Measurements from ENCODE around the gene RAB17.

RAB17 gene

DNA sequence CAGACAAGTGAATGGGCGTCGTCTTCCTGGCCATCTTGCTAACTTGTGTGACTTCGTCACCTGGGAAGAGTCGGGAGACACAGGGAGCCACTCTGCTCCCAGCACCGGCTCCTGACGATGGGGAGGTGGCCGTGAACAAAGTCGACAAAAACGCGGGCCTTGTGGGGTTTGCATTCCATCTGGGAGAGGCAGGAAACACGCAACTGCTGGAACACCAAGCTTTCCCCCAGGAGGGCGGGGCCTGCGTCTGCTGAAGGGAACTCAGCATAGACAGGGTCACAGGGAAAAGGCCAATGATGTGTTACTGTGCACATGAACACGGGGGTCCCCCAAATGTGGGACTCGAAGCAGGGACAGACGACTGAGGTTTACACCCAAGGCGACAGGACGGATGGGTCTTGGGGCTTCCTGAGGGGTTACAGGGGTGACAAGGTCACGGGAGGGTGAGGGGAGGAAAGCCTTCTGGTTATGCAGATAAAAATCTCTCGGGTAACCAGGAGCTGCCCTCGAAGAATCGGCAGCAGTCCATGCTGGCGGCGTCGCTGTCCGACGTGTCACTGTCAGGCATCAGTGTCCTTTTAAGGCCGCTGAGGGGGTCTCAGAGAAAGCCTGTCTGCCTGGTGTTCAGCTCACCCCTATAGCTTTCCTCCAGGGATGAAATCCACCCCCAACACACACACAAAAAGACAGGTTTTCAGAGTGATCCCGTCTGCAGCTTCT, 52.4 kb downstream of the RAB17 start:
- peaks cover 21 to 23% of the 10 kb centered on the region in 2 donors for H3K4me1 ChIP-seq (ENCODE audit: control insufficient read depth in 1 of 2, insufficient read depth in 2 of 2, low read length in 2 of 2)
- no peaks in the 10 kb centered on the region for H3K9me3 ChIP-seq (ENCODE audit: control insufficient read depth in 1 of 2, low read length in 2 of 2)
- H3K4me3 ChIP-seq (ENCODE audit: low read depth in 1 of 2, low read length in 2 of 2), result no peak overlapping the region
- H3K36me3 ChIP-seq (ENCODE audit: control insufficient read depth in 1 of 2, insufficient read depth in 2 of 2, low read length in 2 of 2), result no peaks in the 10 kb centered on the region
- H3K27me3 ChIP-seq (ENCODE audit: control insufficient read depth in 1 of 2, insufficient read depth in 2 of 2, low read length in 2 of 2), result no peaks in the 10 kb centered on the region
- H3K9ac ChIP-seq (ENCODE audit: low read depth in 1 of 2, low read length in 2 of 2), result no peak overlapping the region
- H3K27ac ChIP-seq (ENCODE audit: low read depth, low read length), result no peak overlapping the region

DNA sequence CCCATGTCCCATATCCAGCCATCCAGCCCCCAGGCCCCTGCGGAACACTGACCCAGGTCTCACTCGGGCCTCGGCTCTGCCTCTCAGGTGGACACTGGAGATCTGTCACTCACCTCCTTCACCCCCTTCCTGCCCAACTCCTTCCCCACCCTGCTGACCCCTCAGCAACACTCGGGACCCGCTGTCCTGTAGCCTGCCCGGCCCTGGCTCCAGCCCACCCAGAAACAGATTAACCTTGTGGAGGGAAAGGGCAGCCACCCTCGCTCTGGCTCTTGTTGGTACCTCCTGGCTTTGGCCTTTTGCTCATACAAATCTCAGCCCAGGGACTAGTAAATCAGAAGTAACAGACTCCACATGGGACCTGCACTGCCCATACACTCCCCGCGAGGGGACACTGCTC, 53.9 kb downstream of the RAB17 start:
- Histone ChIP-seq H3K4me3 (ENCODE audit: low read depth in 1 of 2, low read length in 2 of 2) (no peak overlapping the region), H3K27ac (ENCODE audit: low read depth, low read length) (no peak overlapping the region), H3K27me3 (ENCODE audit: control insufficient read depth in 1 of 2, insufficient read depth in 2 of 2, low read length in 2 of 2) (no peaks in the 10 kb centered on the region), H3K9me3 (ENCODE audit: control insufficient read depth in 1 of 2, low read length in 2 of 2) (no peaks in the 10 kb centered on the region), H3K36me3 (ENCODE audit: control insufficient read depth in 1 of 2, insufficient read depth in 2 of 2, low read length in 2 of 2) (no peaks in the 10 kb centered on the region), H3K4me1 (ENCODE audit: control insufficient read depth in 1 of 2, insufficient read depth in 2 of 2, low read length in 2 of 2) (peaks cover 16 to 17% of the 10 kb centered on the region in 2 donors), H3K9ac (ENCODE audit: low read depth in 1 of 2, low read length in 2 of 2) (no peak overlapping the region)

DNA sequence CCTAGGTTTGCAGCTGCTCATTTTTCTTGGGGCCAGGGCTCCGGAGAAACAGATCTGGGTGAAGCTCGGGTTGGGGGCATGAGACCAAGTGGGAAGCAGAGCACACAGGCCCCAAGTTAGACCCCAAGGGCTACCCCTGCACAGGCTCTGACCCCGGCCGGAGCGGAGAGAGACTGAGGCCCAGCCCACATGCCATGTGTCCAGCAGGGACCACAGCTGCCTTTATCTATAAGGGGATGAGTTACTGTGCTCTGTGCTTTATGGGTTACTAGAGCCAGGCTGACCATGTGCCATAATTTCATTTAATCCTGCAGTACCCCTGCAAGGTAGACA, 54.5 kb downstream of the RAB17 start:
- H3K27me3 ChIP-seq (ENCODE audit: control insufficient read depth in 1 of 2, insufficient read depth in 2 of 2, low read length in 2 of 2), result no peaks in the 10 kb centered on the region
- no peak overlapping the region for H3K27ac ChIP-seq (ENCODE audit: low read depth, low read length)
- H3K9ac ChIP-seq (ENCODE audit: low read depth in 1 of 2, low read length in 2 of 2), result no peak overlapping the region
- no peak overlapping the region for H3K4me3 ChIP-seq (ENCODE audit: low read depth in 1 of 2, low read length in 2 of 2)
- H3K36me3 ChIP-seq (ENCODE audit: control insufficient read depth in 1 of 2, insufficient read depth in 2 of 2, low read length in 2 of 2), result no peaks in the 10 kb centered on the region
- no peaks in the 10 kb centered on the region for H3K9me3 ChIP-seq (ENCODE audit: control insufficient read depth in 1 of 2, low read length in 2 of 2)
- H3K4me1 ChIP-seq (ENCODE audit: control insufficient read depth in 1 of 2, insufficient read depth in 2 of 2, low read length in 2 of 2), result peaks cover 11 to 12% of the 10 kb centered on the region in 2 donors

- H3K4me1 ChIP-seq (ENCODE audit: control insufficient read depth in 1 of 2, insufficient read depth in 2 of 2, low read length in 2 of 2), result peaks cover 6% of the 10 kb centered on the region in 2 donors
- H3K9ac ChIP-seq (ENCODE audit: low read depth in 1 of 2, low read length in 2 of 2), result no peak overlapping the region
- no peaks in the 10 kb centered on the region for H3K36me3 ChIP-seq (ENCODE audit: control insufficient read depth in 1 of 2, insufficient read depth in 2 of 2, low read length in 2 of 2)
- H3K4me3 ChIP-seq (ENCODE audit: low read depth in 1 of 2, low read length in 2 of 2), result no peak overlapping the region
- H3K27me3 ChIP-seq (ENCODE audit: control insufficient read depth in 1 of 2, insufficient read depth in 2 of 2, low read length in 2 of 2), result no peaks in the 10 kb centered on the region
- H3K9me3 ChIP-seq (ENCODE audit: control insufficient read depth in 1 of 2, low read length in 2 of 2), result no peaks in the 10 kb centered on the region
- H3K27ac ChIP-seq (ENCODE audit: low read depth, low read length), result no peak overlapping the region
These were observed 55.0 kb downstream of the RAB17 start for GRCh38 chr2:237535385-237536082.

- no peak overlapping the region for H3K27ac ChIP-seq (ENCODE audit: low read depth, low read length)
- H3K9me3 ChIP-seq (ENCODE audit: control insufficient read depth in 1 of 2, low read length in 2 of 2), result no peaks in the 10 kb centered on the region
- H3K36me3 ChIP-seq (ENCODE audit: control insufficient read depth in 1 of 2, insufficient read depth in 2 of 2, low read length in 2 of 2), result no peaks in the 10 kb centered on the region
- H3K27me3 ChIP-seq (ENCODE audit: control insufficient read depth in 1 of 2, insufficient read depth in 2 of 2, low read length in 2 of 2), result no peaks in the 10 kb centered on the region
- no peaks in the 10 kb centered on the region for H3K4me1 ChIP-seq (ENCODE audit: control insufficient read depth in 1 of 2, insufficient read depth in 2 of 2, low read length in 2 of 2)
- no peak overlapping the region for H3K4me3 ChIP-seq (ENCODE audit: low read depth in 1 of 2, low read length in 2 of 2)
- no peak overlapping the region for H3K9ac ChIP-seq (ENCODE audit: low read depth in 1 of 2, low read length in 2 of 2)
These were observed 56.2 kb downstream of the RAB17 start for GRCh38 chr2:237534380-237534779.

- Histone ChIP-seq H3K9ac (ENCODE audit: low read depth in 1 of 2, low read length in 2 of 2) (no peak overlapping the region), H3K27ac (ENCODE audit: low read depth, low read length) (no peak overlapping the region), H3K9me3 (ENCODE audit: control insufficient read depth in 1 of 2, low read length in 2 of 2) (no peaks in the 10 kb centered on the region), H3K36me3 (ENCODE audit: control insufficient read depth in 1 of 2, insufficient read depth in 2 of 2, low read length in 2 of 2) (no peaks in the 10 kb centered on the region), H3K4me3 (ENCODE audit: low read depth in 1 of 2, low read length in 2 of 2) (no peak overlapping the region), H3K27me3 (ENCODE audit: control insufficient read depth in 1 of 2, insufficient read depth in 2 of 2, low read length in 2 of 2) (no peaks in the 10 kb centered on the region), H3K4me1 (ENCODE audit: control insufficient read depth in 1 of 2, insufficient read depth in 2 of 2, low read length in 2 of 2) (no peaks in the 10 kb centered on the region)
These were observed 56.8 kb downstream of the RAB17 start for GRCh38 chr2:237533668-237534161.

DNA sequence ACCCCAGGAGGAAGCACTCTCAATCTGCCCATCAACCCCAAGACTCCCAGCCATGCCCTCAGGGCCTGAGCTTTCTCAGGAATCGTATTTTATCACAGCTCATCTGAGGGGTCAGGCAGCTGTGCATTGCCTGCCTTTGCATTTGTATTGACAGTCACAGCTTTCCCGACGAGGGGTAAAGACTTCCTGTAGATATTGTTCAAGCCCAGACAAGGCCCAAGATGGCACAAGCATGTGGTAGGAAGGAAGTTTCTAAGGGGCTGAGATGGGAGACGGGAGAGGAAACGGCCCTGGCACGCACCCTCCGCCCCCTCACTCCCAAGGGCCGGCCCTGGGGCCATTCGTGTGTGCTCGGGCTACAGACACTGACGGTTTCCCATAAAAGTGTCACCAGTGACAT, 58.4 kb downstream of the RAB17 start:
- no peaks in the 10 kb centered on the region for H3K27me3 ChIP-seq (ENCODE audit: control insufficient read depth in 1 of 2, insufficient read depth in 2 of 2, low read length in 2 of 2)
- H3K4me3 ChIP-seq (ENCODE audit: low read depth in 1 of 2, low read length in 2 of 2), result no peak overlapping the region
- no peak overlapping the region for H3K9ac ChIP-seq (ENCODE audit: low read depth in 1 of 2, low read length in 2 of 2)
- no peaks in the 10 kb centered on the region for H3K9me3 ChIP-seq (ENCODE audit: control insufficient read depth in 1 of 2, low read length in 2 of 2)
- no peaks in the 10 kb centered on the region for H3K36me3 ChIP-seq (ENCODE audit: control insufficient read depth in 1 of 2, insufficient read depth in 2 of 2, low read length in 2 of 2)
- no peak overlapping the region for H3K27ac ChIP-seq (ENCODE audit: low read depth, low read length)
- no peaks in the 10 kb centered on the region for H3K4me1 ChIP-seq (ENCODE audit: control insufficient read depth in 1 of 2, insufficient read depth in 2 of 2, low read length in 2 of 2)

GRCh38 chr2:237530472-237531433, 59.8 kb downstream of the RAB17 start:
- Histone ChIP-seq H3K4me3 (ENCODE audit: low read depth in 1 of 2, low read length in 2 of 2) (no peak overlapping the region), H3K27me3 (ENCODE audit: control insufficient read depth in 1 of 2, insufficient read depth in 2 of 2, low read length in 2 of 2) (no peaks in the 10 kb centered on the region), H3K9ac (ENCODE audit: low read depth in 1 of 2, low read length in 2 of 2) (no peak overlapping the region), H3K27ac (ENCODE audit: low read depth, low read length) (no peak overlapping the region), H3K36me3 (ENCODE audit: control insufficient read depth in 1 of 2, insufficient read depth in 2 of 2, low read length in 2 of 2) (no peaks in the 10 kb centered on the region), H3K4me1 (ENCODE audit: control insufficient read depth in 1 of 2, insufficient read depth in 2 of 2, low read length in 2 of 2) (no peaks in the 10 kb centered on the region), H3K9me3 (ENCODE audit: control insufficient read depth in 1 of 2, low read length in 2 of 2) (no peaks in the 10 kb centered on the region)

- Histone ChIP-seq H3K4me1 (ENCODE audit: control insufficient read depth in 1 of 2, insufficient read depth in 2 of 2, low read length in 2 of 2) (peaks cover 3 to 4% of the 10 kb centered on the region in 2 donors), H3K27ac (ENCODE audit: low read depth, low read length) (no peak overlapping the region), H3K9ac (ENCODE audit: low read depth in 1 of 2, low read length in 2 of 2) (no peak overlapping the region), H3K4me3 (ENCODE audit: low read depth in 1 of 2, low read length in 2 of 2) (no peak overlapping the region), H3K9me3 (ENCODE audit: control insufficient read depth in 1 of 2, low read length in 2 of 2) (no peaks in the 10 kb centered on the region), H3K27me3 (ENCODE audit: control insufficient read depth in 1 of 2, insufficient read depth in 2 of 2, low read length in 2 of 2) (no peaks in the 10 kb centered on the region), H3K36me3 (ENCODE audit: control insufficient read depth in 1 of 2, insufficient read depth in 2 of 2, low read length in 2 of 2) (no peaks in the 10 kb centered on the region)
These were observed 60.8 kb downstream of the RAB17 start for GRCh38 chr2:237529452-237530402.

Measured in duodenal mucosa (tissue), 2 donors.